ENCODE data around the gene ADSS2. TPM values are rescaled to one million over a fixed set of nuclear protein-coding genes. Genes with fewer than 3 reads are reported as not detected.
"Not testable (repeated sequence)": the region's sequence is repeated elsewhere in the genome, so short reads cannot be mapped to it uniquely, and the experiment has no call there.

ADSS2 gene
- total RNA-seq, 1 experiment from 2014 or later: 47.4 TPM

DNA sequence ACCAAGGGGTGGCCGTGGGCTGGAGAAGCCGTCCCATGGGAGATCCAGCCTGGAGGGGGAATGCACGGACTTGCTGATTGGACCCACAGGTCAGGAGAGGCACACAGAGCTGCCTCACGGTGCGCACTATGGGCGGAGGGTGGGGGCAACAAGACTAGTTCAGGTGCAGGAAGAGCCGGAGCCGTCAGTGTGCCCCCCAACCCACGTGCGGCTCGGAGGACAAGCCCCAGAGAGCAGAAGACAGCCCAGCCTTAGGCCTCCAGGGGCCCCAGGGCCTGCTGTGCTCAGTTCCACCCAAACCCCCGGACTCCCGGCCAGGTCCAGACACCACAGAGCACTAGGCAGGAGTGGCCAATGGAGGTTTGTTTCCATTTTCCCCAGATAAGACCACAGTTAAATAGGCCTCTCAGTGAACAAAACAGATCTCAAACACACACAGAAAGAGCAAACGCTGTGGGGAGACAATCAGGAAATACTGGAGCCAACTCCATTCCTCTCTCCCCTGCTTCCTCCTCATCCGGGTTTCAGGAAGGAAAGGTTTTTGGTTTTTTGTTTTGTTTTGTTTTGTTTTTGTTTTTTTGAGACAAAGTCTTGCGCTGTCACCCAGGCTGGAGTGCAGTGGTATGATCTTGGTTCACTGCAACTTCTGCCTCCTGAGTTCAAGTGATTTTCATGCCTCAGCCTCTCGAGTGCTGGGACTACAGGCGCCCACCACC, 84.2 kb downstream of the ADSS2 start:
- no peak for DNase-seq (ENCODE audit: low read depth)

DNA sequence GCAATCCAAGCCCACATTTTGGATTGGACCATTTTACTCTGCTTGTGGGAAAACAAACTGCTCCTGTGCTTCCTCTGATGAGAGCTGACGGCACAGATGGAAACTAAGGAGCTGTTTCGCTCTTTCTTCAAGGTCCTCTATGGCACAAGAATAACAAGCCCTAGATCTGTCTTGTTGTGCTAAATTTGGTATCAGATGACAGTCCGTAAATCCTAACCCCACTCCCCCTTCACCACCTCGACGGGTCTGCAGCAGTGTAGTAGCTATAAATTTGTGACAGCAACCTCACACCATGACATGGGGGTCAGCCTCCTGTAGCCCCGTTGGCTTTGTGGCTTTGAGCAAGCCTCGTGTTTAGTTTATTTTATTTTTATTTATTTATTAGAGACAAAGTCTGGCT, 85.9 kb downstream of the ADSS2 start:
- no peak for DNase-seq (ENCODE audit: low read depth)

DNA sequence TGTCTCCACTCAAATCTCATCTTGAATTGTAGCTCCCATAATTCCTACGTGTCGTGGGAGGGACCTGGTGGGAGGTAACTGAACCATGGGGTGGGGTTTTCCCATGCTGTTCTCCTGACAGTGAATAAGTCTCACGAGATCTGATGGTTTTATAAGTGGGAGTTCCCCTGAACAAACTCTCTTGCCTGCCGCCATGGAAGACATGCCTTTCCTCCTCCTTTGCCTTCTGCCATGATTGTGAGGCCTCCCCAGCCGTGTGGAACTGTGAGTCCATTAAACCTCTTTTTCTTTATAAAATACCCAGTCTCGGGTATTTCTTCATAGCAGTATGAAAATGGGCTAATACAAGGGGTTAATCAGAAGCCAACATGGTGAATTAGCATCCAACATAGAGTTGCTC, 86.4 kb downstream of the ADSS2 start:
- DNase-seq (ENCODE audit: low read depth): not testable (repeated sequence)

DNA sequence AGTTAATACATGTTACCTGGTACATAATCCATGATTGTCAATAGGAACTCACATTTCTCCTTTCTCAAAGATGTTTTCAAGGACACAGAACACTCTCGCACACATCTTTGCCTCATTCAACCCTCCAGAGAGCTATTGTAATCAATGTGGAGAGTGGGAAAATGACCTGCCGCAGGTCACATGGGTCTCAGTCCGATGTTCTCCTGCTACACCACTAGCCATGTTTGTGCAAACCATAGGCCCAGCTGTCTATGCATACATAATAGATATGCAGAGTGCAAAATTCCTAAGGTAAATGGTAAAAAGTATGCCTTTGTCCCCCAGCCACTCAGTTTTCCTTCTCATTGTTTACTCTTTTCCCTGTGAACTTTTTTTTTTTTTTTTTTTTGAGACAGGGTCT, 89.2 kb downstream of the ADSS2 start:
- no peak for DNase-seq (ENCODE audit: low read depth)

DNA sequence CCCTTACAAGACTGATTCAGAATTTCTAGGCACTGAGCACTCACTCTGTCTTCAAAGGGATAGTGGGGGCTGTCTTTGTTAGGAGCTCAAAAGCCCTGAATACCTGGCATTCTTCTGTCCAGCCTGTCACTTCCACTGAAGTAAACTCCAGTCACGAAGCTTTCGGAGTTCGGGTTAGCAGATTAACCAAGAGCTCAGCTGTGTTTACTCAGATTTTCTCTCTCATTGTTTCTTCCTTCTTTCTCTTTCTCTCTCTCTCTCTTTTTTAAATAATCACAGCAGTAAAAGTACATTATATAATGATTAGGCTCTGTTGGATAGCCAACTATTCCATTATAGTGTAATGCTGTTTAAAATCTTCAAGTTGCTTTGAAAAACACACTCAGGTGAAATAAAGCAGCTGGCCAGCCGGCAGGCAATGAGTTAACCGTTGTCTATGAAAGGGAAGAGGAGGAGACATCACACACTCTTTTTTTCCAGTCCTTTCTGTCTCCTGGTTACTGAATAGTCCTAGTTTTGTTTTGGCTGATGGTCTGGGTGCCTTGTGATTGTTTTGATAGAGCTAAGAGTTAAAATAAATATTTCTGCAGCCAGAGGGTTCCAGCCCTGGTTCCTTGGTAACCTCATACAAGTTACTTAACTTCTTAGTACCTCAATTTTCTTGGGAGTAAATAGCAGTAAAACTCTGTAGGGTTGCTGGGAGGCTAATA, 89.8 kb downstream of the ADSS2 start:
- peak; percentile 43 for DNase-seq (ENCODE audit: low read depth)

Other genes starting within 250 kb of the ADSS2 start
- gene CATSPERE, start 9.4 kb upstream of the ADSS2 start, total RNA-seq (2014; rRNA removed): 0.11 and 0.19 TPM in 2 replicates
- gene DESI2, start 201.2 kb upstream of the ADSS2 start, total RNA-seq (2014; rRNA removed): 61.0 and 61.4 TPM in 2 replicates